Glomerular endothelial cell (primary cell): Measurements from ENCODE around the gene CCDC198. TPM values are rescaled to one million over a fixed set of nuclear protein-coding genes. Genes with fewer than 3 reads are reported as not detected.

ENCODE experiments used
- DNase-seq: peaks from one replicate; pipeline ENCODE4 v3.0.0-alpha.2; 2011; ENCODE audit warnings: low read depth, low spot score; ENCODE audit errors: extremely low read depth
- total RNA-seq: library from RNA; depleted of rRNA; stranded (reverse); fragments of >200 nt; gene quantifications from 2 replicates; pipeline ENCODE4 v1.2.3, GENCODE V29; 2015

The CCDC198 gene
- total RNA-seq, 1 donor from 2014 or later = 2.3 TPM

GRCh38 chr14:57470909-57471308, 22.7 kb downstream of the CCDC198 start:
- no peak for DNase-seq

- DNase-seq = no peak
Observed at GRCh38 chr14:57464008-57464730, 29.5 kb downstream of the CCDC198 start.

GRCh38 chr14:57462551-57462950, 31.1 kb downstream of the CCDC198 start:
- DNase-seq = no peak

GRCh38 chr14:57461777-57462320, 31.8 kb downstream of the CCDC198 start:
- no peak for DNase-seq

GRCh38 chr14:57435923-57436322, 57.7 kb downstream of the CCDC198 start:
- no peak for DNase-seq

GRCh38 chr14:57420986-57421385, 72.7 kb downstream of the CCDC198 start:
- no peak for DNase-seq

GRCh38 chr14:57420033-57420432, 73.6 kb downstream of the CCDC198 start:
- no peak for DNase-seq

Other genes with a start within 250 kb of the CCDC198 start
- gene EXOC5, start 225.0 kb downstream of the CCDC198 start, total RNA-seq = 70.1 and 74.1 TPM in 2 replicates
- gene AP5M1, start 224.9 kb downstream of the CCDC198 start, total RNA-seq = 27.9 and 30.7 TPM in 2 replicates
- 18.0 and 21.9 TPM in 2 replicates for gene NAA30, start 103.3 kb downstream of the CCDC198 start, total RNA-seq